Bronchial epithelial cell (primary cell): ENCODE results near the gene TMTC4. TPM values are rescaled to one million over a fixed set of nuclear protein-coding genes. Genes with fewer than 3 reads are reported as not detected.

Experiments
- DNase-seq: peaks from one replicate; pipeline ENCODE4 v3.0.0-alpha.2; 2010; ENCODE audit warnings: low read depth
- FAIRE-seq: peaks from 2 replicates; lab custom pipeline; 2011; peaks lifted over from hg19 to GRCh38; lab: Jason Lieb, UNC
- H3K27me3 ChIP-seq: 2 replicates; pipeline ENCODE4 v1.5.1; 2011; ENCODE audit warnings: low read length; ENCODE audit not compliant: control insufficient read depth, insufficient read depth
- H3K36me3 ChIP-seq: 2 replicates; pipeline ENCODE4 v1.5.1; 2011; ENCODE audit warnings: low read length; ENCODE audit not compliant: control insufficient read depth, insufficient read depth
- H3K4me3 ChIP-seq: 2 replicates; pipeline ENCODE4 v1.5.1; 2011; ENCODE audit warnings: mild to moderate bottlenecking, low read depth, low read length, control low read depth
- CTCF ChIP-seq: IDR thresholded peaks from 2 replicates; pipeline ENCODE4 v1.5.1; 2011; ENCODE audit warnings: mild to moderate bottlenecking, moderate library complexity, low read length, control low read depth, inconsistent platforms; ENCODE audit not compliant: insufficient read depth, severe bottlenecking
- total RNA-seq: library from RNA; depleted of rRNA; stranded (reverse); fragments of >200 nt; gene quantifications from 2 replicates; pipeline ENCODE4 v1.2.1, GENCODE V29; 2014

TMTC4 gene
- total RNA-seq, result 15.7 and 17.1 TPM in 2 replicates

- Histone ChIP-seq H3K27me3 (no peaks in the 10 kb centered on the region), H3K36me3 (peaks cover 6% of the 10 kb centered on the region), H3K4me3 (peak within 1 kb of the TSS; percentile 74)
- DNase-seq (no peak), FAIRE-seq (no peak)
- TF ChIP-seq CTCF, result no peak
Measured at GRCh38 chr13:100674572-100674871, at the start of gene TMTC4. TSS of gene TMTC4 (minus strand) at chr13:100674795. CDS start at chr13:100670362, 4,433 bp downstream.

GRCh38 chr13:100722517-100722916, 47.9 kb upstream of the TMTC4 start:
- H3K4me3 ChIP-seq, result no peak overlapping the region
- TF ChIP-seq CTCF, result no peak
- no peaks in the 10 kb centered on the region for H3K36me3 ChIP-seq
- FAIRE-seq (no peak), DNase-seq (no peak)
- H3K27me3 ChIP-seq, result no peaks in the 10 kb centered on the region

GRCh38 chr13:100721885-100722512, 47.4 kb upstream of the TMTC4 start:
- TF ChIP-seq CTCF, result peak; percentile 77
- DNase-seq (peak; percentile 36), FAIRE-seq (no peak)
- no peaks in the 10 kb centered on the region for H3K27me3 ChIP-seq
- no peaks in the 10 kb centered on the region for H3K36me3 ChIP-seq
- H3K4me3 ChIP-seq, result no peak overlapping the region

- no peak for DNase-seq
- Histone ChIP-seq H3K27me3 (no peaks in the 10 kb centered on the region), H3K4me3 (no peak overlapping the region), H3K36me3 (no peaks in the 10 kb centered on the region)
- no peak for FAIRE-seq
- no peak for TF ChIP-seq CTCF
Measured at GRCh38 chr13:100715604-100716003, 41.0 kb upstream of the TMTC4 start.

GRCh38 chr13:100714478-100714877, 39.9 kb upstream of the TMTC4 start:
- no peak for DNase-seq
- FAIRE-seq, result no peak
- H3K27me3 ChIP-seq, result no peaks in the 10 kb centered on the region
- H3K4me3 ChIP-seq, result no peak overlapping the region
- H3K36me3 ChIP-seq, result no peaks in the 10 kb centered on the region
- TF ChIP-seq CTCF, result no peak

GRCh38 chr13:100710176-100710575, 35.6 kb upstream of the TMTC4 start:
- Histone ChIP-seq H3K27me3 (no peaks in the 10 kb centered on the region), H3K4me3 (no peak overlapping the region), H3K36me3 (no peaks in the 10 kb centered on the region)
- no peak for TF ChIP-seq CTCF
- FAIRE-seq (no peak), DNase-seq (no peak)
